Karpas-422 (cell line): ENCODE measurements around the gene TMEM131L. TPM values are rescaled to one million over a fixed set of nuclear protein-coding genes. Genes with fewer than 3 reads are reported as not detected.

ENCODE experiments used
- DNase-seq: peaks from one replicate; pipeline ENCODE4 v3.0.0-alpha.2; 2015
- H2AFZ ChIP-seq: fragments of 200-600 bp; sonication (generic); 2 replicates; pipeline ENCODE4 v1.6.1; 2014; ENCODE audit warnings: antibody characterized with exemption, low read length, mixed read lengths
- H3K27ac ChIP-seq: fragments of 200-600 bp; sonication (generic); 2 replicates; pipeline ENCODE4 v1.5.1; 2014; ENCODE audit warnings: mild to moderate bottlenecking, low read length, moderate library complexity
- H3K27me3 ChIP-seq: fragments of 200-600 bp; sonication (generic); 2 replicates; pipeline ENCODE4 v1.6.1; 2014; ENCODE audit warnings: low read length, mixed read lengths
- H3K36me3 ChIP-seq: fragments of 200-600 bp; sonication (generic); 2 replicates; pipeline ENCODE4 v1.6.1; 2014; ENCODE audit warnings: low read length, mixed read lengths; ENCODE audit not compliant: insufficient read depth
- H3K4me1 ChIP-seq: fragments of 200-600 bp; sonication (generic); 2 replicates; pipeline ENCODE4 v1.6.1; 2014; ENCODE audit warnings: mild to moderate bottlenecking, low read length, mixed read lengths
- H3K4me2 ChIP-seq: fragments of 200-600 bp; sonication (generic); 2 replicates; pipeline ENCODE4 v1.6.1; 2014; ENCODE audit warnings: low read length, low read depth, mild to moderate bottlenecking; ENCODE audit not compliant: poor library complexity, severe bottlenecking
- H3K4me3 ChIP-seq: fragments of 200-600 bp; sonication (generic); 2 replicates; pipeline ENCODE4 v1.5.1; 2014; ENCODE audit warnings: mild to moderate bottlenecking, antibody characterized with exemption, low read length, mixed read lengths
- H3K79me2 ChIP-seq: fragments of 200-600 bp; sonication (generic); 2 replicates; pipeline ENCODE4 v1.6.1; 2014; ENCODE audit warnings: mild to moderate bottlenecking, low read length, mixed read lengths
- H3K9ac ChIP-seq: fragments of 200-600 bp; sonication (generic); 2 replicates; pipeline ENCODE4 v1.6.0; 2014; ENCODE audit warnings: low read length
- H3K9me2 ChIP-seq: fragments of 200-600 bp; sonication (generic), shearing (Covaris generic); replicated peaks from 2 replicates; pipeline ENCODE4 v1.6.0; 2014; ENCODE audit warnings: mild to moderate bottlenecking, low read length, moderate library complexity; ENCODE audit not compliant: insufficient read depth
- H3K9me3 ChIP-seq: fragments of 300-700, 200-600 bp; sonication (generic); 2 replicates; pipeline ENCODE4 v1.6.1; 2014; ENCODE audit warnings: low read length, mixed read lengths
- H4K20me1 ChIP-seq: fragments of 200-600 bp; sonication (generic); 2 replicates; pipeline ENCODE4 v1.6.1; 2014; ENCODE audit warnings: mild to moderate bottlenecking, antibody characterized with exemption, low read length, low read depth; ENCODE audit not compliant: insufficient read depth
- total RNA-seq: library from RNA; depleted of rRNA; stranded (reverse); fragments of >200 nt; shearing (Covaris generic); gene quantifications from 2 replicates; pipeline ENCODE4 v1.2.3, GENCODE V29; 2014; ENCODE audit warnings: low replicate concordance

Gene TMEM131L
- total RNA-seq, 1 experiment from 2014 or later, result 54.8 TPM

- H3K79me2 ChIP-seq, result peaks cover 31% of the 10 kb centered on the region
- H3K36me3 ChIP-seq, result no peaks in the 10 kb centered on the region
- peaks cover 18% of the 10 kb centered on the region for H3K4me1 ChIP-seq
- no peak overlapping the region for H2AFZ ChIP-seq
- H4K20me1 ChIP-seq, result peaks cover 17% of the 10 kb centered on the region; the same call in 1 of the 2 replicates
- no peak overlapping the region for H3K4me3 ChIP-seq
- H3K27me3 ChIP-seq, result no peaks in the 10 kb centered on the region
- H3K9me2 ChIP-seq, result no peaks in the 10 kb centered on the region
- H3K4me2 ChIP-seq, result no peak overlapping the region
- no peak overlapping the region for H3K27ac ChIP-seq
- no peak for DNase-seq
- H3K9ac ChIP-seq, result no peak overlapping the region
- no peaks in the 10 kb centered on the region for H3K9me3 ChIP-seq
Measured at GRCh38 chr4:153537493-153537960, 71.4 kb downstream of the TMEM131L start.

- Histone ChIP-seq H3K36me3 (no peaks in the 10 kb centered on the region), H3K9ac (no peak overlapping the region), H2AFZ (no peak overlapping the region), H3K4me1 (peaks cover 18% of the 10 kb centered on the region), H3K4me2 (no peak overlapping the region), H3K27me3 (no peaks in the 10 kb centered on the region), H3K9me3 (no peaks in the 10 kb centered on the region), H3K4me3 (no peak overlapping the region), H3K27ac (no peak overlapping the region), H4K20me1 (peaks cover 15% of the 10 kb centered on the region; the same call in 1 of the 2 replicates), H3K79me2 (peaks cover 35% of the 10 kb centered on the region), H3K9me2 (no peaks in the 10 kb centered on the region)
- DNase-seq, result no peak
Measured at GRCh38 chr4:153538487-153539357, 72.6 kb downstream of the TMEM131L start.

GRCh38 chr4:153539422-153539821 is 73.3 kb downstream of the TMEM131L start:
- DNase-seq, result no peak
- Histone ChIP-seq H3K9me3 (no peaks in the 10 kb centered on the region), H3K4me3 (no peak overlapping the region), H3K27me3 (no peaks in the 10 kb centered on the region), H3K9ac (no peak overlapping the region), H4K20me1 (peaks cover 15% of the 10 kb centered on the region; the same call in 1 of the 2 replicates), H3K27ac (no peak overlapping the region), H3K4me2 (no peak overlapping the region), H2AFZ (no peak overlapping the region), H3K36me3 (no peaks in the 10 kb centered on the region), H3K79me2 (peaks cover 41% of the 10 kb centered on the region), H3K9me2 (no peaks in the 10 kb centered on the region), H3K4me1 (peaks cover 18% of the 10 kb centered on the region)

DNA sequence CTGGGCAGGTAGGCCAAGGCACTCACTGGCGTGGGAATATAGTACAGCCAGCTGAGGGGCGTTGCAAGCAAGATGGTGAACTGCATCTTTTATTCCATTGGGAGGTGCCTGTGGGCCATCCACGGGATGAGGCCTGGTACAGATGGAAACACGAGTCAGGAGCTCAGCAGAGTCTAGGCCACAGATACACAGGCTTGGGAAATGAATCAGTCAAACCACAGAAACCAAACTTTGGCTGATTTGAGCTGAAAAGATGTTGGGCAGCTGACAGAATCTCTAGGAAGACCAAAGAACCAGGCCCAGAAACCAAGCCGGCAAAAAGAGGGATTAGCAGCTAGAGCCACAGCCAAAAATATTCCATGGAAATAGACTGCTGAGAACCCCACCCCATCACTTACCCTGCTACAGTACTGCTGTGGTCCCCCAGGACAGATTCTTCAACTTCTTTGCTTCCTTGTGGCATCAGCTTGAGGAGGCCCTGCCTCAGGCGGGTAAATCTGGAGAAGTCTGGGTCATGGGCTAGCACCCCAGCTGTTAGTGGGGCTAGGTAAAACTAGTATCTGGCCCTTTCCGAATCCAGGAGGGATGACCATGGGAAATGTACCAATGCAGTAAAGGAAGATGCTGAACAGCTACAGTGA is 75.4 kb downstream of the TMEM131L start:
- peaks cover 15% of the 10 kb centered on the region; the same call in 1 of the 2 replicates for H4K20me1 ChIP-seq

GRCh38 chr4:153542131-153542530 is 76.0 kb downstream of the TMEM131L start:
- peaks cover 15% of the 10 kb centered on the region; the same call in 1 of the 2 replicates for H4K20me1 ChIP-seq
- peaks cover 55% of the 10 kb centered on the region for H3K79me2 ChIP-seq

More for the DNA sequence above, 75.4 kb downstream of the TMEM131L start:
- H3K4me2 ChIP-seq, result no peak overlapping the region
- H3K27ac ChIP-seq, result no peak overlapping the region
- H3K79me2 ChIP-seq, result peaks cover 50% of the 10 kb centered on the region
- H3K36me3 ChIP-seq, result no peaks in the 10 kb centered on the region
- no peaks in the 10 kb centered on the region for H3K9me2 ChIP-seq
- H3K9ac ChIP-seq, result no peak overlapping the region
- no peaks in the 10 kb centered on the region for H3K4me1 ChIP-seq
- H2AFZ ChIP-seq, result no peak overlapping the region
- no peaks in the 10 kb centered on the region for H3K9me3 ChIP-seq
- H3K4me3 ChIP-seq, result no peak overlapping the region
- no peak for DNase-seq
- no peaks in the 10 kb centered on the region for H3K27me3 ChIP-seq

GRCh38 chr4:153542834-153543233 is 76.7 kb downstream of the TMEM131L start:
- Histone ChIP-seq H3K9me3 (no peaks in the 10 kb centered on the region), H3K9ac (no peak overlapping the region), H3K4me2 (no peak overlapping the region), H2AFZ (no peak overlapping the region), H4K20me1 (peaks cover 13% of the 10 kb centered on the region; the same call in 1 of the 2 replicates), H3K9me2 (no peaks in the 10 kb centered on the region), H3K36me3 (no peaks in the 10 kb centered on the region), H3K79me2 (peaks cover 61% of the 10 kb centered on the region), H3K4me3 (no peak overlapping the region), H3K27me3 (no peaks in the 10 kb centered on the region), H3K4me1 (no peaks in the 10 kb centered on the region), H3K27ac (no peak overlapping the region)
- peak; percentile 66 for DNase-seq

More at GRCh38 chr4:153542131-153542530, 76.0 kb downstream of the TMEM131L start:
- H3K4me3 ChIP-seq, result no peak overlapping the region
- DNase-seq, result no peak
- no peaks in the 10 kb centered on the region for H3K4me1 ChIP-seq
- H3K9me2 ChIP-seq, result no peaks in the 10 kb centered on the region
- H3K9ac ChIP-seq, result no peak overlapping the region
- no peaks in the 10 kb centered on the region for H3K36me3 ChIP-seq
- no peaks in the 10 kb centered on the region for H3K9me3 ChIP-seq
- no peaks in the 10 kb centered on the region for H3K27me3 ChIP-seq
- H2AFZ ChIP-seq, result no peak overlapping the region
- H3K4me2 ChIP-seq, result no peak overlapping the region
- H3K27ac ChIP-seq, result no peak overlapping the region

DNA sequence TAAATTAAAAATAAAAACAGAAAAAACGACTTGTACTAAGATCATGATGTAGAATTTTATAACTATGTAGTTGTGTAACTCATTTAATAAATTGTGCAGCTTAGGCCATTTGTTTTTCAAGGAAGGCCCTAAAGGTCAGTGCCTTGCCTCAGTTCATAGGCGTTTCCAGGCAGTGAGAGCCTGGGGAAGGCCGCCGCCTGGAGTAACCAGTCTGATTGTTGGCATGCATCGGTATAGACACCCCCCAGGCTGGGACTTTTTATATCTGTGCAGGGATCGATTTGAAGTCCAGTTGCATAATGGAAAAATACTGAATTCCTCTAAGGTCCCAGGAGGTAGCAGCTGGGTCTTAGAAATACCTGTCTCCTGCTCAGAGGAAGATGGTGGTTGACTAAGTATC is 77.2 kb downstream of the TMEM131L start:
- peaks cover 58% of the 10 kb centered on the region for H3K79me2 ChIP-seq
- peaks cover 11% of the 10 kb centered on the region; the same call in 1 of the 2 replicates for H4K20me1 ChIP-seq
- H3K9me2 ChIP-seq, result no peaks in the 10 kb centered on the region
- H3K4me3 ChIP-seq, result no peak overlapping the region
- no peaks in the 10 kb centered on the region for H3K9me3 ChIP-seq
- no peak overlapping the region for H3K4me2 ChIP-seq
- no peaks in the 10 kb centered on the region for H3K27me3 ChIP-seq
- H3K9ac ChIP-seq, result no peak overlapping the region
- no peak overlapping the region for H3K27ac ChIP-seq
- no peaks in the 10 kb centered on the region for H3K36me3 ChIP-seq
- no peak for DNase-seq
- H3K4me1 ChIP-seq, result no peaks in the 10 kb centered on the region
- no peak overlapping the region for H2AFZ ChIP-seq

DNA sequence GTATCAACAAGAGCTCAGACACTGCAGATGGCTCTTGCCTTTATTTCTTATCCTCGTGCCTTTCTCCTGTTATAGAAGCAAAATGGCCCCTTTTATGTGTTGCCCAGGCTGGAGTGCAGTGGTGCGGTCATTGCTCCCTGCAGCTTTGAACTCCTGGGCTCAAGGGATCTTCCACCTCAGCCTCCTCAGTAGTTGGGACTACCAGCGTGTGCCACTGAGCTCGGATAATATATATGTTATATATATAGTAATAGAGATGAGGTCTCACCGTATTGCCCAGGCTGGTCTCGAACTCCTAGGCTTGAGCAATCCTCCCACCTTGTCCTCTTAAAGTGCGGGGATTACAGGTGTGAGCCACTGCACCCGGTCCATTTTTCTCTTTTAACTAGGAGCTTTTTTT is 79.7 kb downstream of the TMEM131L start:
- no peak overlapping the region for H2AFZ ChIP-seq
- H3K4me3 ChIP-seq, result no peak overlapping the region
- H3K9me3 ChIP-seq, result no peaks in the 10 kb centered on the region
- H3K27ac ChIP-seq, result no peak overlapping the region
- no peak for DNase-seq
- H3K36me3 ChIP-seq, result no peaks in the 10 kb centered on the region
- H4K20me1 ChIP-seq, result peaks cover 6% of the 10 kb centered on the region; the same call in 1 of the 2 replicates
- H3K27me3 ChIP-seq, result no peaks in the 10 kb centered on the region
- H3K9me2 ChIP-seq, result no peaks in the 10 kb centered on the region
- peaks cover 52% of the 10 kb centered on the region for H3K79me2 ChIP-seq
- no peak overlapping the region for H3K4me2 ChIP-seq
- H3K9ac ChIP-seq, result no peak overlapping the region
- H3K4me1 ChIP-seq, result peaks cover 5% of the 10 kb centered on the region
